ENCODE results near the gene PDE11A. TPM values are rescaled to one million over a fixed set of nuclear protein-coding genes. Genes with fewer than 3 reads are reported as not detected.

Gene PDE11A
- total RNA-seq, 1 experiment from 2014 or later, result 0.13 TPM

DNA sequence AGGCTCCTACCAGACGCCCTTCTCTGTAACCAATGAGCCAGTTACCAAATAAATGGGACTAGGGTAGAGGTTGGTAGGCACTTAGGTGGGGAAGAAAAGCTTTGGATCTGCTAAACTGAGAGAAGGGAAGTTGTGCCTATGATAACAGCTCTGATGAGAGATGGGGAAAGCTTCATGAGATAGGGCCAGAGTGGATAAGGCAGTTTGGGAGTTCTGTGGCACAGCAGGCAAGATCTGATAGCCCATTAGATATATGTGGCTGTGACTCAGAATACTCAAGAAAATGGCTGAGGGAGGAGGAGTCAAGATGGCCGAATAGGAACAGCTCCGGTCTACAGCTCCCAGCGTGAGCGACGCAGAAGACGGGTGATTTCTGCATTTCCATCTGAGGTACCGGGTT, 99.8 kb downstream of the PDE11A start:
- H2BK12ac ChIP-seq (ENCODE audit: insufficient read length, low read depth, low read length), result peak overlapping the region; percentile 93
- 0 out of 2 replicates have a peak overlapping the region, but pooled peaks have one; percentile 29 for H2BK15ac ChIP-seq (ENCODE audit: low read depth, low read length)
- WGBS (ENCODE audit: extremely low coverage, insufficient read length, low lambda C conversion rate), result no CpG with 5 or more reads among the region's 8 CpGs
- no peaks in the 10 kb centered on the region for H3K9me3 ChIP-seq (ENCODE audit: control insufficient read depth, low read depth, low read length)
- H3K27ac Mint-ChIP-seq, result no peak overlapping the region
- H3K79me2 ChIP-seq (ENCODE audit: insufficient read depth, low read length), result no peaks in the 10 kb centered on the region
- H3K18ac ChIP-seq (ENCODE audit: insufficient read length, low read depth, low read length), result peak overlapping the region; percentile 93
- H4K20me1 ChIP-seq (ENCODE audit: control insufficient read depth, insufficient read depth, insufficient read length), result no peaks in the 10 kb centered on the region
- H3K14ac ChIP-seq (ENCODE audit: insufficient read depth, low read length), result peak overlapping the region; percentile 66; the same call in 1 of the 2 replicates
- TF ChIP-seq, protein P1, sequence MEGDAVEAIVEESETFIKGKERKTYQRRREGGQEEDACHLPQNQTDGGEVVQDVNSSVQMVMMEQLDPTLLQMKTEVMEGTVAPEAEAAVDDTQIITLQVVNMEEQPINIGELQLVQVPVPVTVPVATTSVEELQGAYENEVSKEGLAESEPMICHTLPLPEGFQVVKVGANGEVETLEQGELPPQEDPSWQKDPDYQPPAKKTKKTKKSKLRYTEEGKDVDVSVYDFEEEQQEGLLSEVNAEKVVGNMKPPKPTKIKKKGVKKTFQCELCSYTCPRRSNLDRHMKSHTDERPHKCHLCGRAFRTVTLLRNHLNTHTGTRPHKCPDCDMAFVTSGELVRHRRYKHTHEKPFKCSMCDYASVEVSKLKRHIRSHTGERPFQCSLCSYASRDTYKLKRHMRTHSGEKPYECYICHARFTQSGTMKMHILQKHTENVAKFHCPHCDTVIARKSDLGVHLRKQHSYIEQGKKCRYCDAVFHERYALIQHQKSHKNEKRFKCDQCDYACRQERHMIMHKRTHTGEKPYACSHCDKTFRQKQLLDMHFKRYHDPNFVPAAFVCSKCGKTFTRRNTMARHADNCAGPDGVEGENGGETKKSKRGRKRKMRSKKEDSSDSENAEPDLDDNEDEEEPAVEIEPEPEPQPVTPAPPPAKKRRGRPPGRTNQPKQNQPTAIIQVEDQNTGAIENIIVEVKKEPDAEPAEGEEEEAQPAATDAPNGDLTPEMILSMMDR (conservative IDR thresholded peaks at IDR 0.05), result no peak
- peak overlapping the region; percentile 36 for H3K4me2 ChIP-seq (ENCODE audit: insufficient read depth, insufficient read length, low read length)
- H4K5ac ChIP-seq (ENCODE audit: insufficient read length, low read depth, low read length), result peak overlapping the region; percentile 86
- no peaks in the 10 kb centered on the region for H3K36me3 Mint-ChIP-seq (ENCODE audit: insufficient read depth in 1 of 3, low read depth in 3 of 3)
- H2BK120ac ChIP-seq (ENCODE audit: low read depth, low read length, poor library complexity, severe bottlenecking), result peak overlapping the region; percentile 94
- peak overlapping the region; percentile 42 for H2AK5ac ChIP-seq (ENCODE audit: insufficient read length, low read length)
- H3K4ac ChIP-seq (ENCODE audit: low read depth, low read length), result no peak overlapping the region; the same call in 1 of the 2 replicates
- H3K23ac ChIP-seq (ENCODE audit: insufficient read length, low read depth, low read length), result no peak overlapping the region
- peaks cover 4% of the 10 kb centered on the region for H3K23me2 ChIP-seq (ENCODE audit: insufficient read length, low read depth, low read length, poor library complexity, severe bottlenecking)
- peaks cover 3% of the 10 kb centered on the region; the same call in 1 of the 2 replicates for H3K4me1 ChIP-seq (ENCODE audit: insufficient read depth, low read length)
- H4K8ac ChIP-seq (replicated peaks; ENCODE audit: insufficient read length, low read depth, low read length), result peak overlapping the region; percentile 80
- H3K9ac ChIP-seq (ENCODE audit: extremely low read depth, insufficient read length, low read length), result peak overlapping the region; percentile 14
- H2BK20ac ChIP-seq (ENCODE audit: low read depth, low read length, poor library complexity, severe bottlenecking), result peak overlapping the region; percentile 90
- no peaks in the 10 kb centered on the region for H3K79me1 ChIP-seq (ENCODE audit: insufficient read depth, low read depth, low read length, poor library complexity, severe bottlenecking)
- H3K27me3 ChIP-seq (ENCODE audit: insufficient read depth, low read length), result no peaks in the 10 kb centered on the region
- H3K4me1 Mint-ChIP-seq, result no peaks in the 10 kb centered on the region
- no peak overlapping the region for H4K91ac ChIP-seq (ENCODE audit: insufficient read length, low read depth, low read length)
- H3K27me3 Mint-ChIP-seq (ENCODE audit: low read depth), result no peaks in the 10 kb centered on the region
- H3K56ac ChIP-seq (ENCODE audit: insufficient read length, low read depth, low read length), result no peak overlapping the region
- no peak overlapping the region for H3K4me3 Mint-ChIP-seq
- peak overlapping the region; percentile 81 for H2AFZ ChIP-seq (ENCODE audit: low read length)
- peak overlapping the region; percentile 35 for H3K27ac ChIP-seq (ENCODE audit: insufficient read length, low read depth, low read length)
- peak; percentile 44 for DNase-seq
- H2BK5ac ChIP-seq (ENCODE audit: insufficient read length, low read length), result no peak overlapping the region
- H3K9me3 Mint-ChIP-seq, result no peaks in the 10 kb centered on the region
- H3T11ph ChIP-seq (ENCODE audit: low read length), result peak overlapping the region; percentile 75
